Right lobe of liver (tissue), 6 donors: Measurements from ENCODE around the gene CDKN1C. TPM values are rescaled to one million over a fixed set of nuclear protein-coding genes. Genes with fewer than 3 reads are reported as not detected.

ENCODE experiments used
- ATAC-seq, 4 donors: fragments of 200-7000 bp; cut with Tn5 transposase; one replicate each; pipeline ENCODE4 v1.9.1; 2020; ENCODE audit warnings: mild to moderate bottlenecking in 4 of 4, moderate library complexity in 4 of 4
- DNase-seq, 3 donors: peaks; one replicate each; pipeline ENCODE4 v3.0.0-alpha.2; 2020
- H3K27ac ChIP-seq, 3 donors: fragments of 200-600 bp; one replicate each; pipeline ENCODE4 v1.8.0; 2022
- H3K27me3 ChIP-seq, 2 donors: fragments of 200-600 bp; one replicate each; pipeline ENCODE4 v1.8.0; 2022
- H3K36me3 ChIP-seq, 4 donors: fragments of 200-600 bp; sonication (generic) in 1 of 4; one replicate each; pipeline versions ENCODE4 v1.5.1 to v1.8.0; 2017 to 2022; ENCODE audit warnings: control low read depth in 1 of 4
- H3K4me1 ChIP-seq, 4 donors: fragments of 200-600 bp; sonication (generic) in 1 of 4; one replicate each; pipeline versions ENCODE4 v1.5.1 to v1.8.0; 2017 to 2022; ENCODE audit warnings: control low read depth in 1 of 4
- H3K4me3 ChIP-seq, 3 donors: fragments of 200-600 bp; one replicate each; pipeline ENCODE4 v1.8.0; 2022
- H3K9me3 ChIP-seq, 4 donors: fragments of 200-600 bp; sonication (generic) in 1 of 4; one replicate each; pipeline versions ENCODE4 v1.5.1 to v1.8.0; 2017 to 2022; ENCODE audit warnings: control low read depth in 1 of 4
- CTCF ChIP-seq, 4 donors: fragments of 200-600 bp in 3 of 4; fragments of 450-650 bp in 1 of 4; IDR thresholded peaks; one replicate each; pipeline versions ENCODE4 v1.5.1 to v1.8.0; 2016 to 2022; ENCODE audit warnings: antibody characterized with exemption in 4 of 4, mild to moderate bottlenecking in 2 of 4
- POLR2A ChIP-seq: fragments of 450-650 bp; IDR thresholded peaks from one replicate; pipeline ENCODE4 v1.6.1; 2017; ENCODE audit warnings: antibody characterized with exemption, mild to moderate bottlenecking
- WGBS: methylation state at CpG from one replicate; pipeline ENCODE4 v1.1.6; 2018; ENCODE audit warnings: low coverage, low lambda C conversion rate; ENCODE audit not compliant: insufficient coverage; ENCODE audit errors: missing lambda C conversion rate; 5-methylcytosine and 5-hydroxymethylcytosine counted together
- intact Hi-C, 2 donors: fragments of 100-400 bp; cut with DNase I; formaldehyde crosslinking; loops; one replicate each; pipeline versions ENCODE4 v1.11.2 to v1.14.1; 2022
- total RNA-seq, 6 experiments: library from RNA; depleted of rRNA in 2 of 6; stranded (reverse); fragments of >200 nt in 2 of 6; fragmentation: NEBNext Ultra II Directional in 3 of 6; extraction: Animal tissue kit (Norgen Biotek cat#: 25700) in 3 of 6; gene quantifications; one replicate each; pipeline versions ENCODE4 v1.1.0 to v1.2.4, GENCODE V29; 2016 to 2023
- donor health status: DM: no; HTN: yes; CAD: no.
- donor health status: DM: no; HTN: no; CAD: no.
- donor health status: DM: no; HTN: no; CAD: no.
- donor health status: DM: no; HTN: yes; CAD: no.
- donor health status: DM: no; HTN: yes; CAD: no.

Gene CDKN1C
- total RNA-seq, 6 experiments from 2014 or later, result 2.2 to 8.0 (median 3.6) TPM

DNA sequence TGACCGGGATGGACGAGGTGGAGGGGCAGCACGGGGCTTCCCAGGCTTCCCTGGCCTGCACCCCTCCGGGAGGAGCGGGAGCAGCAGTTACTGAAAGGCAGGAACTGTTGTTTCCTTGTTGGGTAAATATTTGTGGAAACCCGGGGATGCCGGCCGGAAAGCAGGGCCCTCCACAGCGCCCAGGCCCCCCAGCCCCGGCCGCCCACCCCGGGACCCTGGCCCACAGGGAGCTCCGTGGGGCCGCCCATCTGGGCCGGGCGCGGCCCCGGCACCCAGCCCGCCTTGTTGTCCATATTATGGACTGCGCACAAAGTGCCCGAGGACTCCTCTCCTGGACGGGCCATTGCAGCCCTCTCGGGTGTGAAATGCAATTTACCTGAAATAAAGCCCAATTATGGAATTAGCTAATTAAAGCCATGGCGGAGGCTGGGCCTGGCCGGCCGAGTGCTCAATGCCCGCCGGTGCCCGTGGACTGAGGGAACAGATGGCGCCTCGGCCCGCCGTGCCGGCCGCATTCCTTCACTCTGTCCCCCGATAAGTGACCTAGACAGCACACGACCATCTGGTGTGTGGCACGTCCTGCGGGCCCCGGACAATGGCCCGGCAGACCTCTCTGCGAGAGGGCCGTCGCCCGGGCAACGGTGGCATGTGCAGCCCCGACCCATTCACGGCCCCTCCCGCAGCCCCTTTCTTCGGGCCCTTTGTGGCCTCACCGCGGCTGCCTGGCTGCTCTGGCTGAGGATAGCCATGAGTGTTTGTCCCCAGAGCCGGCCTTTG, 35.4 kb downstream of the CDKN1C start:
- H3K4me1 ChIP-seq, result no peaks in the 10 kb centered on the region
- no peaks in the 10 kb centered on the region for H3K27me3 ChIP-seq
- H3K4me3 ChIP-seq, result no peak overlapping the region
- intact Hi-C loops, result no loop called here
- DNase-seq, result no peak
- no peak for ATAC-seq
- 60% methylated on average over 5 of the region's 53 CpGs for WGBS
- no peaks in the 10 kb centered on the region for H3K36me3 ChIP-seq
- H3K9me3 ChIP-seq, result no peaks in the 10 kb centered on the region
- TF ChIP-seq CTCF (IDR thresholded peaks at IDR 0.05) (no peak), POLR2A (no peak)
- H3K27ac ChIP-seq, result no peak overlapping the region

GRCh38 chr11:2848497-2848896, 37.1 kb downstream of the CDKN1C start:
- no peaks in the 10 kb centered on the region for H3K4me1 ChIP-seq
- intact Hi-C loops, result no loop called here
- no peak for ATAC-seq
- no peaks in the 10 kb centered on the region for H3K9me3 ChIP-seq
- TF ChIP-seq POLR2A (no peak), CTCF (IDR thresholded peaks at IDR 0.05) (no peak)
- DNase-seq, result no peak
- no peaks in the 10 kb centered on the region for H3K36me3 ChIP-seq
- no peak overlapping the region for H3K4me3 ChIP-seq
- no peak overlapping the region for H3K27ac ChIP-seq
- WGBS, result 67% methylated on average over 1 of the region's 9 CpGs
- H3K27me3 ChIP-seq, result no peaks in the 10 kb centered on the region

DNA sequence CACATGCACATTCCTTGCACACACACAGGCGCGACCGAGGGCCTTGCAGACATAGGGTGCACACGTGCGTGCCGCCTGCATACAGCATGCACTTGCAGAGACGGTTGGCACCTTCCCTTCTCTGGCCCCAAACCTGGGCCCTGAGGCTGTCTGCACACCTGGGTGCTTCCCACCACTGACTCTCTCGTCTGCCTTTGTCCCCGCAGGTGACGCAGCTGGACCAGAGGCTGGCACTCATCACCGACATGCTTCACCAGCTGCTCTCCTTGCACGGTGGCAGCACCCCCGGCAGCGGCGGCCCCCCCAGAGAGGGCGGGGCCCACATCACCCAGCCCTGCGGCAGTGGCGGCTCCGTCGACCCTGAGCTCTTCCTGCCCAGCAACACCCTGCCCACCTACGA, 38.0 kb downstream of the CDKN1C start:
- H3K36me3 ChIP-seq, result no peaks in the 10 kb centered on the region
- no peaks in the 10 kb centered on the region for H3K4me1 ChIP-seq
- TF ChIP-seq POLR2A (no peak), CTCF (IDR thresholded peaks at IDR 0.05) (no peak)
- H3K27me3 ChIP-seq, result no peaks in the 10 kb centered on the region
- intact Hi-C loops, result no loop called here
- no CpG with 5 or more reads among the region's 21 CpGs for WGBS
- no peak for ATAC-seq
- no peak for DNase-seq
- no peaks in the 10 kb centered on the region for H3K9me3 ChIP-seq
- H3K4me3 ChIP-seq, result no peak overlapping the region
- H3K27ac ChIP-seq, result no peak overlapping the region

DNA sequence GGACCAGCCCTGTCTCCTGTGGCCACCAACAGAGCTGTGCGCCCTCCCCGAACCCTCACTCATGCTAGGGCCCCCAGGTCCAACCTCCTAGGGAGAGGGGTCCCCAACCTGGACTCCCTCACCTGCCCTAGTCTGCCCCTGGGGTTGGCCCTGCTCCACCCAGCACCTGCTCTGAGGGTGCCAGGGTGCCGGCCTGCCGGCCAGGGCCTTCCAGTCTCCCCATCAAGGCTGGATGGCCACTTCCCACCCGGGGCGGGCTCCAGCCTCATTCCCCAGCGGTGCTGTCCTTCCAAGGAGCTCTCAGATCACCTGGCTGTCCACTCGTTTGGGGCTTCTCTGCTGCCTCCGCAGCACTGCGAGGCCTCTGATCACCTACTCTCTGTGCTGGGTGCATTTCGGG, 39.1 kb downstream of the CDKN1C start:
- no peaks in the 10 kb centered on the region for H3K4me1 ChIP-seq
- H3K27ac ChIP-seq, result no peak overlapping the region
- intact Hi-C loops, result no loop called here
- ATAC-seq (no peak), DNase-seq (no peak)
- TF ChIP-seq CTCF (IDR thresholded peaks at IDR 0.05), result no peak
- no peak for TF ChIP-seq POLR2A
- WGBS, result no CpG with 5 or more reads among the region's 11 CpGs
- no peaks in the 10 kb centered on the region for H3K27me3 ChIP-seq
- no peak overlapping the region for H3K4me3 ChIP-seq
- no peaks in the 10 kb centered on the region for H3K9me3 ChIP-seq
- H3K36me3 ChIP-seq, result no peaks in the 10 kb centered on the region
